Activated T-helper 2 cell treated with anti-CD3 and anti-CD28 coated beads, Interferon-gamma antibody, Interleukin-2, Interleukin-4, amounts not matched to agents 10 μg/mL and 5 μg/mL and 100 μg/mL, durations not matched to agents 14 hours and 24 hours and 36 hours (primary cell): ENCODE measurements around the gene TTLL4. TPM values are rescaled to one million over a fixed set of nuclear protein-coding genes. Genes with fewer than 3 reads are reported as not detected.

Source experiments
- DNase-seq: peaks from one replicate; pipeline ENCODE4 v3.0.0; 2021; ENCODE audit warnings: low spot score
- H3K27ac Mint-ChIP-seq: one replicate; pipeline ENCODE4 v1.8.0; 2021; ENCODE audit warnings: mixed read lengths
- H3K27me3 Mint-ChIP-seq: one replicate; pipeline ENCODE4 v1.8.0; 2021; ENCODE audit warnings: low read depth, mixed read lengths
- H3K36me3 Mint-ChIP-seq: one replicate; pipeline ENCODE4 v1.8.0; 2021; ENCODE audit warnings: low read depth, mixed read lengths
- H3K4me1 Mint-ChIP-seq: one replicate; pipeline ENCODE4 v1.8.0; 2021; ENCODE audit warnings: low read depth, mixed read lengths
- H3K4me3 Mint-ChIP-seq: one replicate; pipeline ENCODE4 v1.8.0; 2021; ENCODE audit warnings: low read depth, mild to moderate bottlenecking, moderate library complexity, mixed read lengths
- H3K9me3 Mint-ChIP-seq: one replicate; pipeline ENCODE4 v1.8.0; 2021; ENCODE audit warnings: mixed read lengths
- intact Hi-C: fragments of 100-400 bp; cut with micrococcal nuclease; formaldehyde crosslinking; loops from one replicate; pipeline ENCODE4 v1.15.1; 2023
- total RNA-seq: library from RNA; stranded (reverse); gene quantifications from 2 replicates; pipeline ENCODE4 v1.2.3, GENCODE V29; 2022

The TTLL4 gene
- total RNA-seq, 1 donor from 2014 or later: 55.7 TPM

DNA sequence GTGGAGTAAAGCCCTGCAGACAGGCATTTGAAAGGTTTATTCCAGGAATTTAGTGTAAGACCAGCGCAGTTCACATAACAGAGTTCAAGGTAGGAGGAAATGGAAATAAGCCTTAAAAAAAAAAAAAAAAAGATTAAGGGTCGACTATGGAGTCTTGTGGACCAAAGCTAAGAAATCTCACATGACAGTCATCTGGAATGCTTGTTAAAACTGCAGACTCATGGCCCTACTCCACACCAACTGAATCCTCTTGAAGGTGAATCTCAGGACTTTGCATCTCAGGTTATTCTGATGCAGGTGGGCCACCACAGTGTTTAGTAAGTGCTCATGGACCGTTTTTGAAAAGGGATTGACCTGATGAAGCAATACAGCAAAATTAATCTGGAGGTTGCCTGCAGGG lies 8.8 kb downstream of the TTLL4 start:
- Mint-ChIP-seq H3K36me3 (peaks cover 21% of the 10 kb centered on the region), H3K27ac (no peak overlapping the region), H3K27me3 (no peaks in the 10 kb centered on the region), H3K9me3 (no peaks in the 10 kb centered on the region), H3K4me3 (no peak overlapping the region), H3K4me1 (peaks cover 37% of the 10 kb centered on the region)
- intact Hi-C loops: no loop called here
- DNase-seq: no peak

DNA sequence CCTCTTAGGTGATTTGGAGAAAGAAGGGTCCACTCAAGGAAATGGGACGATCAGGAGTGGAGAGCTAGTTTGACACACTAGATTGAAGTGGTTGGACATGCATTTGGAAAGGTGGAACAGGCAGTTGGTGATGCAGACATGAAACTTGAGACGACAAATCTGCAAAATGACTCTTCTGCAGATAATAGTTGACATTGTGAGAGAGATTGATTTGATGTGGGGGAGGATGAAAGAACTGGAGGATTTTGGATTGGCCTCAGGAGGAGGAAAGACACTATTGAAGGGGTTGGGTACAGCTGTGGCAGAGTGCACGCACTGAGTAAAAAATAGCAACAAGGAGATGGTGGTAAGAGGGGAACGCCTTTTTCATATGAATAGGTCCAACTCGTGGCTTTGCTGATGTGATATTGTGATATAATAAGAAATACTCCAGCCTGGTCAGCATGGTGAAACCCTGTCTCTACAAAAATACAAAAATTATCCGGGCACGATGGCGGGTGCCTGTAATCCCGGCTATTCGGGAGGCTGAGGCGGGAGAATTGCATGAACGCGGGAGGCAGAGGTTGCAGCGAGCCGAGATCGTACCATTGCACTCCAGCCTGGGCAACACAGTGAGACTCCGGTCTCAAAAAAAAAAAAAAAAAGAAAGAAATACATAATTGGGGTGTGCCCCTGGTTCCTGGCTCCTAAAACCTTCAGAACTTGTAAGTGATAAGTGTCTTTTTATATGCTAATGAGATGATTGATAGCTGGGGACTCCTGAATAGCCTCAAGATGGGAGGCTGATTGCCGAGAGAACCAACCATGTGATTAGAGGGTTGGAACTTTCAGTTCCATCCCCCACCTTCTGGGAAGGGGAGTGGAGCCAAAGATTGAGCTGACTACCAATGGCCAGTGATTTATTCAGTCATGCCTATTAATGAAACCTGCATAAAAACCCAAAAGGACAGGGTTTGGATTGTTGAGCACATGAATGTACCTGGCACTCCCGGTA lies 9.7 kb downstream of the TTLL4 start:
- no peak overlapping the region for H3K27ac Mint-ChIP-seq
- H3K4me3 Mint-ChIP-seq: no peak overlapping the region
- intact Hi-C loops: no loop called here
- no peaks in the 10 kb centered on the region for H3K27me3 Mint-ChIP-seq
- no peak for DNase-seq
- H3K36me3 Mint-ChIP-seq: peaks cover 25% of the 10 kb centered on the region
- no peaks in the 10 kb centered on the region for H3K9me3 Mint-ChIP-seq
- peaks cover 38% of the 10 kb centered on the region for H3K4me1 Mint-ChIP-seq

DNA sequence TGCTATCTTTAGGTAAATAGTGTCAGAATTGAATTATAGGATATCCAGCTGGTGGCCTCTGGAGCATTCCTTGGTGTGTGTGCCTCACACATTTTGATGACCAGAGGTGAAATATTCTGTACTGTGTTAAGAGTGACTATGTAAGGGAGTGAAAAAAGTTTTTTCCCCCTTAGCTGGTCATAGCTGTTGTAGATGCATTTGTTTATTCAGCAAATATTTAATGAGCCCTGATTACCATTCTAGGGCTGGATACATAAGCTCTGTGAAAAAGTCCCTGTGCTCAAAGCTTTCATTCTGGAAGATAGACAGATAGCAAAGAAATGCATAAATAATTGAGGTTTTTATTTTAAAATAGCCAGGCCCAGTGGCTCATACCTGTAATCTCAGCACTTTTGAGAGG lies 10.9 kb downstream of the TTLL4 start:
- peaks cover 31% of the 10 kb centered on the region for H3K36me3 Mint-ChIP-seq
- peaks cover 7% of the 10 kb centered on the region for H3K9me3 Mint-ChIP-seq
- no peak overlapping the region for H3K27ac Mint-ChIP-seq
- intact Hi-C loops: no loop called here
- no peak overlapping the region for H3K4me3 Mint-ChIP-seq
- H3K27me3 Mint-ChIP-seq: no peaks in the 10 kb centered on the region
- peaks cover 38% of the 10 kb centered on the region for H3K4me1 Mint-ChIP-seq
- DNase-seq: no peak

DNA sequence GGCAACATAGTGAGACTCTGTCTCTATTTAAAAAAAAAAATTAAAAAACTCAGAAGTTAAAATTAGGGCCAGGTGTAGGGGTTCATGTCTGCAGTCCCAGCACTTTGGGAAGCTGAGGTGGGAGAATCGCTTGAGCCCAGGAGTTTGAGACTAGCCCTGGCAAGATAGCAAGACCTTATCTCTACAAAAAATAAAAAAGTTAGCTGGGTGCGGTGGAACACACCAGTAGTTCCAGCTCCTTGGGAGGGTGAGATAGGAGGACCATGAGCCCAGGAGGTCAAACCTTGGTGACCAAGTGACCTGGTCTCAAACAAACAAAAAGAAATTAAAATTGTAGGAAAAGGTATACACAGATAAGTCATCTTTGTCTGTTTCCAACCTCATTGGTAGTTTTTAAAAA lies 11.3 kb downstream of the TTLL4 start:
- Mint-ChIP-seq H3K4me3 (no peak overlapping the region), H3K36me3 (peaks cover 28% of the 10 kb centered on the region), H3K4me1 (peaks cover 35% of the 10 kb centered on the region)

DNA sequence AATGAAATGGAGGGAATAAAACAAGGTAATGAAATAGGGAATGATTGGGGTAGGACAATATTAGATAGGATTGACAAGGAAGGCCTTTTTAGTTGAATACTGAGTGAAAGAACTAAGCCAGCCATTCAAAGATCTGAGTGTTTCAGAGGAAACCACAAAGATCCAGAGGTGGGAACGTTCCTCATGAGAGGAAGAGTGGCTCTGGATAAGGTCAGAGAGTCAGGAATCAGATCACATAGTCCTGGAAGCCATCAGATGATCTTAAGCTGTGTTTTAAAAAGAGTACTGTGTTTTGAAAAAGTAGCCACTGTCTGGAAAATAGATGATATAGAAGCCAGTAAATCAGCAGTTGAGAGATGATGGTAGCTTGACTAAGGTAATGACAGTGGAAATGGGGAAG lies 11.8 kb downstream of the TTLL4 start:
- H3K4me1 Mint-ChIP-seq: peaks cover 30% of the 10 kb centered on the region
- peaks cover 7% of the 10 kb centered on the region for H3K9me3 Mint-ChIP-seq
- peak overlapping the region; percentile 1 for H3K27ac Mint-ChIP-seq

More for the DNA sequence above, 11.3 kb downstream of the TTLL4 start:
- intact Hi-C loops: no loop called here
- Mint-ChIP-seq H3K27me3 (no peaks in the 10 kb centered on the region), H3K27ac (no peak overlapping the region), H3K9me3 (peaks cover 7% of the 10 kb centered on the region)
- DNase-seq: no peak

DNA sequence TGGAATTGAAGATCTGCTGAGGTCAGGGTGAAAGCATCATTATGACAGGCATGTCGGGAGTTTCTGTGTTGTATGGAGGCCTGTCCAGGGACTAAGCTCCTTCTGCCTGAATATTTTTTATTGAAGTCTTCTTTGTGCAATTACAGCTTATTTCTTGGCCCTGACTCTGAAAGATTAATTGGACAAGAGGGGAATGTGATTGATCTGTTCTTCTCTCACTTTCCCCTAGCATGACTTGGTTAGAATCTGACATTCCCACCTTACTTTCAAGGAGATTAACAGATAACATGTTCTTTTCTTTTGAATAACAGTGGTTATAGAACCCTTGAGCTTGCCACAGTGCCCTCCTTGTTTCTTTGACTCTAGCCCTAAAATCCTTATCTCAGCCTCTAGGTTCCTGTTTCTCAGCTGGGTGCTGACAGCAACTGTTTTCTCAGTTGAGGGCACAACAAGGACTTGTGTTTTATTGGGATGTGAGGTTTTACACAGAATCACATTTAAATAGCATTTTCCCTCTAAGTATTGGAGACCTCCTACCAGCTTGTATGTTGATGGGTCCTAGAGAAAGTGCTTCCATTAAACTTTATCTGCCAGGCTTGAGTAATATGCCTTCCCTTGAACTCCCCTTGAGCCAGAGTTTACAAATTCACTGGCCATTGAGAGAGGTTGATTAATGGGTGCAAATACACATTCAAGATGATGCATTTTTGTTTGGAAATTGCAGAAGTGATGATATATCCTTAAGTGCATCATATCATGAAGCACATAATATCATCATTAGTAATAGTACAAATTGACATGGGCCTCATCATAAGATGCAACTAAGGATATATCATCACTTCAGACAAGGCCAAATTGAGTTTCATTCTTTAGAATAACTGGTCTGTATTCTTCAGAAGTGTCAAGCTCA lies 12.5 kb downstream of the TTLL4 start:
- Mint-ChIP-seq H3K27ac (no peak overlapping the region), H3K36me3 (peaks cover 37% of the 10 kb centered on the region), H3K4me3 (no peak overlapping the region), H3K9me3 (peaks cover 12% of the 10 kb centered on the region), H3K4me1 (peaks cover 30% of the 10 kb centered on the region), H3K27me3 (no peaks in the 10 kb centered on the region)
- no peak for DNase-seq
- intact Hi-C loops: no loop called here

More for the DNA sequence above, 11.8 kb downstream of the TTLL4 start:
- intact Hi-C loops: no loop called here
- no peak for DNase-seq
- no peaks in the 10 kb centered on the region for H3K27me3 Mint-ChIP-seq
- H3K36me3 Mint-ChIP-seq: peaks cover 31% of the 10 kb centered on the region
- H3K4me3 Mint-ChIP-seq: no peak overlapping the region

DNA sequence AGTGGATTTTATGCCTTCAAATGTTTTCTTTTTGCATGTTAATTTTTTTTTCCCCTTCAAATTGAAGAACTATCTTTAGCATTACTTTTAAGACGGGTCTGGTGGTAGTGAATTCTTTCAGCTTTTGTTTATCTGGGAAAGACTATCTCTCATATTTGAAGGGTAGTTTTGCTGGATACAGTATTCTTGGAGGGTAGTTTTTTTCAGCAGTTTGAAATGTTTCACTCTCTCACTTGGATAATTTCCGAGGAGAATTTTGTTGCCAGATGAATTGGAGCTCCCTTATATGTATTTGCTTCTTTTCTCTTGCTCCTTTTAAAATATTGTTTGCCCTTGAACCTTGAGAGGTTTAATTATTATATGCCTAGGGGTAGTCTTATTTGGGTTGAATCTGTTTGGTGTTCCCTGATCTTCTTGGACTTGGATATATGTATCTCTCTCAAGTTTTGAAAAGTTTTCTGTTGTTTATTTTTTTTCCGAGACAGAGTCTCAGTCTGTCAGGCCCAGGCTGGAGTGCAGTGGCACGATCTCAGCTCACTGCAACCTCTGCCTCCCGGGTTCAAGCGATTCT lies 15.5 kb downstream of the TTLL4 start:
- peaks cover 12% of the 10 kb centered on the region for H3K9me3 Mint-ChIP-seq
- intact Hi-C loops: no loop called here
- H3K4me1 Mint-ChIP-seq: peaks cover 24% of the 10 kb centered on the region
- no peak overlapping the region for H3K4me3 Mint-ChIP-seq
- DNase-seq: no peak
- no peak overlapping the region for H3K27ac Mint-ChIP-seq
- H3K36me3 Mint-ChIP-seq: peaks cover 35% of the 10 kb centered on the region
- H3K27me3 Mint-ChIP-seq: no peaks in the 10 kb centered on the region

DNA sequence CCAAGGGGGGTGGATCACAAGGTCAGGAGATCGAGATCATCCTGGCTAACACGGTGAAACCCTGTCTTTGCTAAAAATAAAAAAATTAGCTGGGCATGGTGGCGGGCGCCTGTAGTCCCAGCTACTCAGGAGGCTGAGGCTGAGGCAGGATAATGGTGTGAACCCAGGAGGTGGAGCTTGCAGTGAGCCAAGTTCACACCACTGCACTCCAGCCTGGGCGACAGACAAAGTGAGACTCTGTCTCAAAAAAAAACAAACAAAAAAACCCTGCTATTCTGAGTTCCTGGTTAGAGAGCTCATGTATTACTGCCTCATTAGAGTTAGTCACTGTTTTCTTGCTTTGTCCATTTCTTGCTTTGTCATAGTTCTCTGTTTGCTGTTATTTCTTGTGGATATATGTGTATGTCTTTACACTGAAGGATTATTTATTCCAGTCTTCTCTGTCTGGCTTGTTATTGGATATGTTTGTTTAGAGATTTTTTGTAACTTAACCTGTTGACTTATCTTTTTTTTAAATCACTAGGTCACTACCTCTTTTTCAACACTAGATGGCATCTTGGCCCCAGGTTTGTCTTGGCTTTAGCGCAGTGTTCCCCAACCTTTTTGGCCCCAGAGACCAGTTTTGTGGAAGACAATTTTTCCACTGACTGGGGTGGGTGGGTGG lies 17.0 kb downstream of the TTLL4 start:
- H3K4me3 Mint-ChIP-seq: no peak overlapping the region
- intact Hi-C loops: loop anchor here (2.0 kb wide), 1 partner anchor 119 kb away; no protein-coding TSS in a partner anchor
- peaks cover 41% of the 10 kb centered on the region for H3K36me3 Mint-ChIP-seq
- H3K4me1 Mint-ChIP-seq: peaks cover 26% of the 10 kb centered on the region
- H3K9me3 Mint-ChIP-seq: peaks cover 12% of the 10 kb centered on the region
- no peak overlapping the region for H3K27ac Mint-ChIP-seq
- no peaks in the 10 kb centered on the region for H3K27me3 Mint-ChIP-seq
- no peak for DNase-seq

DNA sequence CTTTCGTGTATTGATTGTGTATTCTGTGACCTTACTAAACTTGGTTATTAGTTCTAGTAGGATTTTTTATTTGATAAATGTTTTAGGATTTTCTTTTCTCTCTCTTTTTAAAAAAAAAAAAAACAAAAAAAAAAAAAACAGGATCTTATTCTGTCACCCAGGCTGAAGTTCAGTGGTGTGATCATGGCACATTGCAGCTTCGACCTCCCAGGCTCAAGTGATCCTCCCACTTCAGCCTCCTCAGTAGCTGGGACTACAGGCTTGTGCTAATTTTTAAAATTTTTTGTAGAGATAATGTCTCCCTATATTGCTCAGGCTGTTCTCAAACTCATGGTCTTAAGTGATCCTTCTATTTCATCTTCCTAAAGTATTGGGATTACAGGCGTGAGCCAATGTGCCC lies 19.0 kb downstream of the TTLL4 start:
- no peak overlapping the region for H3K27ac Mint-ChIP-seq
- peaks cover 30% of the 10 kb centered on the region for H3K4me1 Mint-ChIP-seq
- no peak overlapping the region for H3K4me3 Mint-ChIP-seq
- DNase-seq: no peak
- H3K9me3 Mint-ChIP-seq: peaks cover 12% of the 10 kb centered on the region
- intact Hi-C loops: loop anchor here (2.0 kb wide), 1 partner anchor 117 kb away; no protein-coding TSS in a partner anchor
- H3K36me3 Mint-ChIP-seq: peaks cover 56% of the 10 kb centered on the region
- H3K27me3 Mint-ChIP-seq: no peaks in the 10 kb centered on the region

DNA sequence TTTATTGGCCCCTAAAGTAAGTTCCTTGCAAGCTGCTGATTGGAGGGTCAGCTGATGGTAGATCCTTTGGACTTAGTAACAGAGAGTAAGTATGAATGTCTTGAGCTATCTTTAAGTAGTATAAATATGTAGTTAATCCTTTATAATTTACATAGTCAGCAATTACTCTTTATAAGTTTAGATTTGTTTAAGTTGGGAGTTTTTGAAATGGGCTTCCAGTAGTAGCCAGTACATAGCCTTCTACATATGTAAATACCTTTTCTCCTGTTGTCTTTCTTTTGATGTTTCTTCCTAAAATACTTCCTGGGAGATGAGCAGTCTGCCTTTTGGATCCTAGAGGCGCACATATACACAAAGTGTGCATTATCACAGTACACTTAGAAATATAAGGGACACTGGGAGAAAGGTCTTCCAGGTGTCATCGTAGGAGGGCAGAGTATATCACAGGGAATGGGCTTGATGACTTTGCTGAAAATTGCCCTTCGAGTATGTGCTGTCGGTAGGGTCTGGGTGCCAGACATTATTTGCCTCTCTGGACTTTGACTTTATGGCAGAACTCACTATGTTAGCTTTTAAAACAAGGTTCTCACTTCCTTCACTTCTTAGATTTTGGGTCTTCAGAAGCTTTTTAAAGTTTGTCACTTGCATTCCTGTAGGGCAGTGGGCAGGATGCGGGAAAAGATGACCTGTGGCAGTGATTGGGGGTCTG lies 21.6 kb downstream of the TTLL4 start:
- Mint-ChIP-seq H3K9me3 (peaks cover 5% of the 10 kb centered on the region), H3K4me3 (no peak overlapping the region), H3K27me3 (no peaks in the 10 kb centered on the region), H3K27ac (no peak overlapping the region), H3K4me1 (peaks cover 30% of the 10 kb centered on the region), H3K36me3 (peaks cover 41% of the 10 kb centered on the region)
- no peak for DNase-seq
- intact Hi-C loops: loop anchor here (2.0 kb wide), 2 partner anchors 21 to 73 kb away; partner anchors contain the start of genes BCS1L, TTLL4 and ZNF142

DNA sequence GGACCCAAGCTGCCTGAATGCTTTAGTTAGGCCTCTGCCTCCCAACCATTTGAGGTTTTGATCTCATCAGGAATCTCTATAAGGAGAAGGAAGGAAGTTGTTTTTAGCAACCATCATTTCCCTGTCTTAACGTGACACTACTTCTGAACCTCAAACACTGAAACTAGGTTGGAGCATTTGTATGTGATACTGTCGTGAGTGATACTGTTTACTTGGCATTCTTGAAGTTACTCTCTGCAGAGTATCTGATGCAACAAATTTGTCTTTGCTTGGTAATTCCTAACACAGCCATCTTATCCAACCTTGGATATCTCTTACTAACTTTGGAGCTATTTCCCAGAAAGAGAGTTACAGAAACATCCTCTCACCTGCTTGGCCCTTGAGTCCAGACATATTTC lies 22.1 kb downstream of the TTLL4 start:
- peaks cover 2% of the 10 kb centered on the region for H3K9me3 Mint-ChIP-seq
- intact Hi-C loops: loop anchor here (2.0 kb wide), 2 partner anchors 22 to 74 kb away; partner anchors contain the start of genes BCS1L, TTLL4 and ZNF142
- H3K4me3 Mint-ChIP-seq: no peak overlapping the region
- H3K4me1 Mint-ChIP-seq: peaks cover 29% of the 10 kb centered on the region
- H3K27me3 Mint-ChIP-seq: no peaks in the 10 kb centered on the region
- peak overlapping the region; percentile 48 for H3K27ac Mint-ChIP-seq
- peaks cover 38% of the 10 kb centered on the region for H3K36me3 Mint-ChIP-seq
- no peak for DNase-seq
